ENCODE data around the gene PGM2L1.

DNA sequence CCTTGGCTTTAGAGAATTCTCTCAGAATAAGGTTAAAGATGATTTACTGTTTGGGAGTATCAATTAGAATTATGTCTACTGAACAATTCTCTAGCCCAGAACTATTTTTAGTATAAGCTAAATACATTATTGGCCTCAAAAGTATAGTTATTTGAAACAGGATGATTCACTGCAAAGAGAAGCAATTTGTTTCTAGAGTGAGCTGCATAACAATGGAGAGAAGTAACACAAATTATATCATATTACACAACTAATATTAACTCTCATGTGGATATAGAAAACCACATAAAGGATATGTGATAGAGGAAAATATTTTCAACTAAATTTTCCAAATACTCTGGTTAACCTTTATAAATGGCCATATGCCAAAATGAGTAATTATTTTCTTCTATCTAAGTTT is 24.9 kb downstream of the PGM2L1 start:
- TF ChIP-seq GATA2 (IDR thresholded peaks at IDR 0.05; ENCODE audit: low read depth, low read length) (no peak), GATA3 (IDR thresholded peaks at IDR 0.05; ENCODE audit: low read depth, low read length) (no peak)

Data from SH-SY5Y (cell line).